ENCODE measurements around the gene SELENOH. TPM values are rescaled to one million over a fixed set of nuclear protein-coding genes. Genes with fewer than 3 reads are reported as not detected.

The SELENOH gene
- total RNA-seq = 100 to 1,000 TPM in 1 of 9 donors, 10 to 100 TPM in 8; 56.8 to 134 (median 85.7) TPM
- polyA plus RNA-seq = 100 to 1,000 TPM in 1 of 2 donors, 10 to 100 TPM in 1; 68.8 to 116 TPM
- long read RNA-seq, donor 1, transcript SELENOH-204 (4 exons, 818 nt) = major isoform, 39 of 46 reads
- long read RNA-seq, donor 1, partial matches to known transcripts = 4 of 46 reads
- long read RNA-seq, donor 1, other reads (novel, unspliced or antisense) = 0 of 46 reads
- long read RNA-seq, donor 2, transcript SELENOH-204 (4 exons, 818 nt) = major isoform, 29 of 35 reads
- long read RNA-seq, donor 2, partial matches to known transcripts = 1 of 35 reads
- long read RNA-seq, donor 2, other reads (novel, unspliced or antisense) = 2 of 35 reads
- long read RNA-seq, donor 3, transcript SELENOH-204 (4 exons, 818 nt) = major isoform, 48 of 49 reads
- long read RNA-seq, donor 3, partial matches to known transcripts = 1 of 49 reads
- long read RNA-seq, donor 3, other reads (novel, unspliced or antisense) = 0 of 49 reads

- H3K4me1 ChIP-seq = peaks cover 2 to 42% (median 14%) of the 10 kb centered on the region in 12 donors
- intact Hi-C loops (cut with DNase I) = loop anchor here in 6 of 10 donors (1.0 to 10.0 kb wide), 7 partner anchors 20 to 77 kb away; partner anchors contain the start of genes ZDHHC5 (in 3 of the 6), CTNND1 (in 1 of the 6), MED19 (in 1 of the 6) and TMX2 (in 1 of the 6)
- H3K27me3 ChIP-seq = no peaks in the 10 kb centered on the region
- TF ChIP-seq CTCF (IDR thresholded peaks at IDR 0.05) (peak in 1 of 12 donors; percentile 4), POLR2A (IDR thresholded peaks at IDR 0.05) (peak in 1 of 2 donors; percentile 73)
- WGBS, 4 donors = 0 to 2% (median 0%) methylated on average over 21 to 75 of the region's 75 CpGs
- peaks cover 3 to 78% (median 68%) of the 10 kb centered on the region in 9 donors for H3K36me3 ChIP-seq
- DNase-seq (peak; percentile 95 to 98 (median 97)), ATAC-seq (peak; percentile 96 to 98 (median 98))
- H3K4me3 ChIP-seq = peak within 1 kb of the TSS; percentile 78 to 99 (median 92)
- H3K9me3 ChIP-seq = no peaks in the 10 kb centered on the region
- peak within 1 kb of the TSS; percentile 92 to 99 (median 96) for H3K27ac ChIP-seq
These were observed at the start of gene SELENOH for GRCh38 chr11:57741132-57742086. SELENOH (plus strand) TSS chr11:57741491; CDS start chr11:57741596, 105 bp downstream.

GRCh38 chr11:57698843-57699365, 42.4 kb upstream of the SELENOH start:
- WGBS, 4 donors = 83 to 94% (median 89%) methylated on average over 14 to 18 of the region's 18 CpGs
- ATAC-seq = peak in 3 of 4 donors; percentile 8 to 35 (median 21)

GRCh38 chr11:57699813-57700212, 41.5 kb upstream of the SELENOH start:
- H3K27ac ChIP-seq = no peak overlapping the region
- peaks cover 7 to 100% (median 90%) of the 10 kb centered on the region in 9 donors for H3K36me3 ChIP-seq
- no peak for ATAC-seq
- H3K4me1 ChIP-seq = no peaks in the 10 kb centered on the region
- H3K9me3 ChIP-seq = no peaks in the 10 kb centered on the region
- H3K4me3 ChIP-seq = no peak overlapping the region
- no peaks in the 10 kb centered on the region for H3K27me3 ChIP-seq
- DNase-seq = no peak
- intact Hi-C loops (cut with DNase I) = no loop called here
- TF ChIP-seq POLR2A (IDR thresholded peaks at IDR 0.05) (no peak), CTCF (IDR thresholded peaks at IDR 0.05) (no peak)
- WGBS, 4 donors = 80 to 87% (median 87%) methylated on average over 10 of the region's 10 CpGs

More at GRCh38 chr11:57698843-57699365, 42.4 kb upstream of the SELENOH start:
- H3K27ac ChIP-seq = no peak overlapping the region
- H3K9me3 ChIP-seq = no peaks in the 10 kb centered on the region
- H3K4me3 ChIP-seq = no peak overlapping the region
- DNase-seq = no peak
- peaks cover 7 to 100% (median 90%) of the 10 kb centered on the region in 9 donors for H3K36me3 ChIP-seq
- intact Hi-C loops (cut with DNase I) = no loop called here
- no peaks in the 10 kb centered on the region for H3K27me3 ChIP-seq
- TF ChIP-seq CTCF (IDR thresholded peaks at IDR 0.05) (no peak), POLR2A (IDR thresholded peaks at IDR 0.05) (no peak)
- H3K4me1 ChIP-seq = no peaks in the 10 kb centered on the region
